ENCODE measurements around the gene SLC1A3. TPM values are rescaled to one million over a fixed set of nuclear protein-coding genes. Genes with fewer than 3 reads are reported as not detected.

The SLC1A3 gene
- total RNA-seq, 1 donor: 1.3 TPM

DNA sequence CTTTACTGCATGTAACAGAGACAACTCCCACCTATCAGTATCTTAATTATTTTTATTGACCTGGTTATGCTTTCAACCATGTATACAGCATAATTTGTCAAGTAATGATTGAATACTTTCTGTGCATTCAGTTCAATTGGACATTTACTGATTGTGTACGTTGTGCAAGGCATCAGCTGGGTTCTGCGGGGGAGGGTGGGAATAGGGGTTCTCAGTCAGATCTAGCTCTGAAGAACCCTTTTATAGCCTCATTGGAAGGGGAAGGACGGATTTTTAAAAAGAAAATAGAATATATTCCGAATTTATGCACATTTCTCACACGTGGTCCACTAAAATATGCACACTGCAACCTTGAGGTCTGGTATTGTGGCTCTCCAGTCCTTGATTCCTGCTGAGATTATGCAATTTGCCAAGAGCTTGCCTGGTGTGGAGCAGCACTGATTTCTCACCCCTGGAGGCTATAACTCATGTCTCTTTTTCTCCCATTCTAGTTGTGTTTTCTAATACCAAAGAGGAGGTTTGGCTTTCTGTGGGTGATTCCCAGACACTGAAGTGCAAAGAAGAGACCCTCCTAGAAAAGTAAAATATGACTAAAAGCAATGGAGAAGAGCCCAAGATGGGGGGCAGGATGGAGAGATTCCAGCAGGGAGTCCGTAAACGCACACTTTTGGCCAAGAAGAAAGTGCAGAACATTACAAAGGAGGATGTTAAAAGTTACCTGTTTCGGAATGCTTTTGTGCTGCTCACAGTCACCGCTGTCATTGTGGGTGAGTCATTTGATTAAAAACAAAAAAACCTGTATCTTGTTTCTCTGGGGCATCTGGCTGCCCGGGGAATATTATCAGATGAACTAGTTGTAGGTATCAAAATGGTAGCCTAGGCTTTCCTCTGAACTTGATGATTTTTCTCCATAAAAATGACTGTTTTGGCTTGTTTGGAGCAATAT lies 1.7 kb downstream of the SLC1A3 start:
- TF ChIP-seq, protein P1, sequence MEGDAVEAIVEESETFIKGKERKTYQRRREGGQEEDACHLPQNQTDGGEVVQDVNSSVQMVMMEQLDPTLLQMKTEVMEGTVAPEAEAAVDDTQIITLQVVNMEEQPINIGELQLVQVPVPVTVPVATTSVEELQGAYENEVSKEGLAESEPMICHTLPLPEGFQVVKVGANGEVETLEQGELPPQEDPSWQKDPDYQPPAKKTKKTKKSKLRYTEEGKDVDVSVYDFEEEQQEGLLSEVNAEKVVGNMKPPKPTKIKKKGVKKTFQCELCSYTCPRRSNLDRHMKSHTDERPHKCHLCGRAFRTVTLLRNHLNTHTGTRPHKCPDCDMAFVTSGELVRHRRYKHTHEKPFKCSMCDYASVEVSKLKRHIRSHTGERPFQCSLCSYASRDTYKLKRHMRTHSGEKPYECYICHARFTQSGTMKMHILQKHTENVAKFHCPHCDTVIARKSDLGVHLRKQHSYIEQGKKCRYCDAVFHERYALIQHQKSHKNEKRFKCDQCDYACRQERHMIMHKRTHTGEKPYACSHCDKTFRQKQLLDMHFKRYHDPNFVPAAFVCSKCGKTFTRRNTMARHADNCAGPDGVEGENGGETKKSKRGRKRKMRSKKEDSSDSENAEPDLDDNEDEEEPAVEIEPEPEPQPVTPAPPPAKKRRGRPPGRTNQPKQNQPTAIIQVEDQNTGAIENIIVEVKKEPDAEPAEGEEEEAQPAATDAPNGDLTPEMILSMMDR (IDR thresholded peaks at IDR 0.05; ENCODE audit: insufficient read depth, low read depth, low read length): no peak
- peak overlapping the region; percentile 86 for H3K4me3 ChIP-seq (ENCODE audit: low read depth, low read length)
- peak; percentile 74 for DNase-seq (ENCODE audit: low read depth)

- no peak for DNase-seq (ENCODE audit: low read depth)
- peak overlapping the region; percentile 5 for H3K4me3 ChIP-seq (ENCODE audit: low read depth, low read length)
- TF ChIP-seq, protein P1 (IDR thresholded peaks at IDR 0.05; ENCODE audit: insufficient read depth, low read depth, low read length): no peak
Measured at GRCh38 chr5:36610621-36611020, 4.2 kb downstream of the SLC1A3 start.

GRCh38 chr5:36611520-36612274 lies 5.3 kb downstream of the SLC1A3 start:
- no peak for DNase-seq (ENCODE audit: low read depth)
- TF ChIP-seq, protein P1 (IDR thresholded peaks at IDR 0.05; ENCODE audit: insufficient read depth, low read depth, low read length): no peak
- H3K4me3 ChIP-seq (ENCODE audit: low read depth, low read length): no peak overlapping the region

- DNase-seq (ENCODE audit: low read depth): no peak
- H3K4me3 ChIP-seq (ENCODE audit: low read depth, low read length): no peak overlapping the region
- TF ChIP-seq, protein P1 (IDR thresholded peaks at IDR 0.05; ENCODE audit: insufficient read depth, low read depth, low read length): no peak
Measured at GRCh38 chr5:36613241-36613640, 6.8 kb downstream of the SLC1A3 start.

- no peak overlapping the region for H3K4me3 ChIP-seq (ENCODE audit: low read depth, low read length)
- TF ChIP-seq, protein P1 (IDR thresholded peaks at IDR 0.05; ENCODE audit: insufficient read depth, low read depth, low read length): no peak
- DNase-seq (ENCODE audit: low read depth): peak; percentile 38
Measured at GRCh38 chr5:36613771-36614656, 7.6 kb downstream of the SLC1A3 start.

DNA sequence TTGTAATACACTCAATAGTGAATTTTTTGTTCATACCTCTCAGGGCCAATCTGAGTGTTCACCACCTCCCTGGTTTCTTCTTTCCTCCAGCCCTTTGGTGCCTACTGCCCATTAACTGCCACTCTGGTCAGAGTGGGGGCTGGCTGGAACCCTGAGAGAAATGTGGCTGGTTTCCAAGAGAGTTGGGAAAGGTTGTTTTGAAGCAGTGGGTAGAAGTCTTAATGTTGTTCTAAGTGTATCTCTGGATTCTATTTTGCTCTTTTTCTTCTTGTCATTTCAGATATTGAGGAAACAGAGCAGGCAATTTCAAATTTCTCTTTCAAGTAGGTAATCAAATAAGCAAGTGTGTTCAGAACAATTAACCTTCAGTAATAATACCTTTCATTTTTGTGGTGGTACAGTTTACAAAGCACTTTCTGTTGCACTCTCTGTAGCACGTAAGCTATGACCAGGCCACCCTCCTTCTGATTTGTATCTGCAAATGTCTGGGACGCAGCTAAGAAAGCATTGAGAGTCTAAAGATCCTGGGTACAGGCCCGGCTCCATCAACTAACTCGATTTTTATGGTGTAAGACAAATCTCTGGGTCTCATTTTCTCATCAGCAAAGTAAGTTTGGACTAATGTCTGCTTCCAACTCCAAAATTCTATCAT lies 8.4 kb downstream of the SLC1A3 start:
- no peak overlapping the region for H3K4me3 ChIP-seq (ENCODE audit: low read depth, low read length)
- TF ChIP-seq, protein P1 (IDR thresholded peaks at IDR 0.05; ENCODE audit: insufficient read depth, low read depth, low read length): no peak
- DNase-seq (ENCODE audit: low read depth): peak; percentile 31

All from fibroblast of villous mesenchyme (primary cell).